Kidney (tissue), 14 donors: ENCODE results near the gene AGBL1. TPM values are rescaled to one million over a fixed set of nuclear protein-coding genes. Genes with fewer than 3 reads are reported as not detected.

Experiments used
- DNase-seq, 5 donors: peaks; one replicate each; pipeline ENCODE4 v3.0.0-alpha.2; 2013 to 2020
- FAIRE-seq: peaks from 2 replicates; lab custom pipeline; 2012; peaks lifted over from hg19 to GRCh38; lab: Jason Lieb, UNC
- H3K27ac ChIP-seq, 2 donors: one replicate each; pipeline ENCODE4 v1.7.0; 2013; ENCODE audit warnings: low read depth in 2 of 2, low read length in 2 of 2, inconsistent platforms in 1 of 2
- H3K27me3 ChIP-seq: one replicate; pipeline ENCODE4 v1.7.1; 2013; ENCODE audit warnings: low read length, inconsistent platforms; ENCODE audit not compliant: control insufficient read depth, insufficient read depth
- H3K36me3 ChIP-seq, 3 donors: one replicate each; pipeline versions ENCODE4 v1.7.0 to v1.7.1; 2013; ENCODE audit warnings: low read length in 3 of 3, control low read depth in 1 of 3, inconsistent platforms in 1 of 3; ENCODE audit not compliant: insufficient read depth in 3 of 3, control insufficient read depth in 2 of 3
- H3K4me1 ChIP-seq, 3 donors: one replicate each; pipeline versions ENCODE4 v1.7.0 to v1.7.1; 2013; ENCODE audit warnings: low read length in 3 of 3, inconsistent platforms in 1 of 3, low read depth in 1 of 3; ENCODE audit not compliant: control insufficient read depth in 2 of 3, insufficient read depth in 2 of 3
- H3K4me3 ChIP-seq, 3 donors: one replicate each; pipeline versions ENCODE4 v1.7.0 to v1.8.1; 2013; ENCODE audit warnings: low read length in 3 of 3, control low read depth in 1 of 3, inconsistent platforms in 1 of 3
- H3K9ac ChIP-seq, 3 donors: one replicate each; pipeline versions ENCODE4 v1.7.0 to v1.7.1; 2013; ENCODE audit warnings: low read length in 3 of 3, control low read depth in 1 of 3, inconsistent platforms in 1 of 3
- H3K9me3 ChIP-seq, 3 donors: one replicate each; pipeline versions ENCODE4 v1.7.0 to v1.7.1; 2013; ENCODE audit warnings: low read length in 3 of 3, control low read depth in 1 of 3, inconsistent platforms in 1 of 3; ENCODE audit not compliant: control insufficient read depth in 2 of 3, insufficient read depth in 1 of 3
- intact Hi-C: fragments of 100-400 bp; cut with DNase I; formaldehyde crosslinking; loops from one replicate; pipeline ENCODE4 v1.11.1; 2022
- polyA plus RNA-seq: library from polyadenylated mRNA; stranded (reverse); fragments of 350-450 nt; fragmentation: Illumina TruSeq; extraction: RNeasy Lipid Tissue Mini Kit (QIAGEN cat#74804); gene quantifications from one replicate; pipeline ENCODE4 v1.2.3, GENCODE V29; 2014; ENCODE audit warnings: low read depth, low replicate concordance; ENCODE audit not compliant: insufficient read depth
- total RNA-seq: library from RNA; stranded (reverse); fragmentation: NEBNext Ultra II Directional; extraction: Animal tissue kit (Norgen Biotek cat#: 25700); gene quantifications from one replicate; pipeline ENCODE4 v1.2.1, GENCODE V29; 2021
- TF ChIP-seq, protein P1 (sequence below): IDR thresholded peaks from 3 replicates; pipeline ENCODE4 v1.5.1; 2012; ENCODE audit warnings: mild to moderate bottlenecking, moderate library complexity, borderline replicate concordance; ENCODE audit not compliant: insufficient read depth; ENCODE audit errors: extremely low read depth
- donor health status: control.
- donor health status: control.
- donor health status: control.
- donor health status: control.
- donor health status: control.
- donor health status: DM: yes; HTN: yes; CAD: no.
- donor health status: Normal renal cell carcinoma (clear cell type).

AGBL1 gene
- total and polyA plus RNA-seq, 2 donors from 2014 or later = not detected

DNA sequence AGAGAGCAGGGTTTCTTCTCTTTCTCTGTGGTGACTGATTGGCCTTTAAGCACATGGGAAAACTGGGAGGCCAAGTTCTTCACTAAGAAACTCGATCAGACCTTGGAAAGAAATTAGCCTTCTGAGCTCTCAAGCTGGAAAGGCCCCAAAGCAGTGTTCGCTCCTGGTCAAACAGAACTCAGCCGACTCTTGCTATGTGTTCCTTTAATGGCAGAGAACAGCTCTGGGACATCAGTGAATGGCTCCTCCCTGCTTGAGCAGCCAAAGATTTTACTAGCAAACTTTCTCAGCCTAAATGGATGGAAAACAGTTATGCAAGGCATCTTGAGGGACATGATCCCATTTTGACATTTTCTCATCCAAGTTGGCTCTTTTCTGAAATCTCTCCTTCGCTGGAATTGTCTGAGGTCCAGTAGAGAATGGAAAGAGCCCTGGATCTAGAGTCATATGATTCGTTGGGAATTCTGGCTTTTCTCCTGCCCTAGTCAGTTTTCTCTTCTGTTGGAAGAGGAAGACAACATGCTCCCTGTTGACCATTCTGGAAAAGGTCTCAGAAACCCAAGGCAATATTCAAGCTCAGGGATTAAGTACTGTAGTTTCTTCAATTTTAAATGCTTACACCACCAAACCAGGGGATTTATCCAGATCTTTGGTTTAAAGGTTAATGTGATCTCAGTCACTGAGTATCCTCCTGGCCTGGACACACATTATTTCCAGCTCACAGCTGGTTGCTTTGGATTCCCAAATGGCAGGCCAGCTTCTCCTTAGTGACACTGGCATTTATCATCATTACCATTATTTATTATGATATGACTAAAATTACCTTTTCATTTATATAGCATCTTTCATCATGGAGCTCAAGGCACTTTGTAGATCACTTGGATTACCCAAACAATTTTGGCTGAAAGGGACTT is 319.6 kb downstream of the AGBL1 start:
- FAIRE-seq = no peak

DNA sequence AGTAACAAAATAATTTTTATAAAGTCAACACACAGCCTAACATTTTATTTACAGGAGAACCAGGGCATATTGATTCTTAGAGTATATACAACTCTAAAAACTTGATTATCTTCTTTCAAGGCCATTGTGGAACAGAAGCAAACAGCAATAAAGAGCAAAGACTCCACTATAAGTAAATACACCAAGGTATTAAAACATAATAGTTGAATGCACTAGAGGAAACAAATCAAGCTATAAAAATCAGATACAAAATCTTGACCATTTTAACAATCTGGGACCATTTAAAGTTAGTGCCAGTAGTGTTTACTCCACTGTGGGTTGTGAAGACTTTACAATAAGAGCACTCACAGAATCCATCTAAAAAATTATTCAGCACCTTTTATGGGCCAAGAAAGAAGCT is 323.6 kb downstream of the AGBL1 start:
- intact Hi-C loops = no loop called here
- FAIRE-seq (no peak), DNase-seq (no peak)

More for the DNA sequence above, 319.6 kb downstream of the AGBL1 start:
- Histone ChIP-seq H3K36me3 (no peaks in the 10 kb centered on the region), H3K27me3 (no peaks in the 10 kb centered on the region), H3K4me3 (no peak overlapping the region), H3K4me1 (no peaks in the 10 kb centered on the region), H3K9me3 (no peaks in the 10 kb centered on the region), H3K27ac (no peak overlapping the region), H3K9ac (no peak overlapping the region)
- TF ChIP-seq, protein P1, sequence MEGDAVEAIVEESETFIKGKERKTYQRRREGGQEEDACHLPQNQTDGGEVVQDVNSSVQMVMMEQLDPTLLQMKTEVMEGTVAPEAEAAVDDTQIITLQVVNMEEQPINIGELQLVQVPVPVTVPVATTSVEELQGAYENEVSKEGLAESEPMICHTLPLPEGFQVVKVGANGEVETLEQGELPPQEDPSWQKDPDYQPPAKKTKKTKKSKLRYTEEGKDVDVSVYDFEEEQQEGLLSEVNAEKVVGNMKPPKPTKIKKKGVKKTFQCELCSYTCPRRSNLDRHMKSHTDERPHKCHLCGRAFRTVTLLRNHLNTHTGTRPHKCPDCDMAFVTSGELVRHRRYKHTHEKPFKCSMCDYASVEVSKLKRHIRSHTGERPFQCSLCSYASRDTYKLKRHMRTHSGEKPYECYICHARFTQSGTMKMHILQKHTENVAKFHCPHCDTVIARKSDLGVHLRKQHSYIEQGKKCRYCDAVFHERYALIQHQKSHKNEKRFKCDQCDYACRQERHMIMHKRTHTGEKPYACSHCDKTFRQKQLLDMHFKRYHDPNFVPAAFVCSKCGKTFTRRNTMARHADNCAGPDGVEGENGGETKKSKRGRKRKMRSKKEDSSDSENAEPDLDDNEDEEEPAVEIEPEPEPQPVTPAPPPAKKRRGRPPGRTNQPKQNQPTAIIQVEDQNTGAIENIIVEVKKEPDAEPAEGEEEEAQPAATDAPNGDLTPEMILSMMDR = no peak
- intact Hi-C loops = no loop called here
- no peak for DNase-seq

DNA sequence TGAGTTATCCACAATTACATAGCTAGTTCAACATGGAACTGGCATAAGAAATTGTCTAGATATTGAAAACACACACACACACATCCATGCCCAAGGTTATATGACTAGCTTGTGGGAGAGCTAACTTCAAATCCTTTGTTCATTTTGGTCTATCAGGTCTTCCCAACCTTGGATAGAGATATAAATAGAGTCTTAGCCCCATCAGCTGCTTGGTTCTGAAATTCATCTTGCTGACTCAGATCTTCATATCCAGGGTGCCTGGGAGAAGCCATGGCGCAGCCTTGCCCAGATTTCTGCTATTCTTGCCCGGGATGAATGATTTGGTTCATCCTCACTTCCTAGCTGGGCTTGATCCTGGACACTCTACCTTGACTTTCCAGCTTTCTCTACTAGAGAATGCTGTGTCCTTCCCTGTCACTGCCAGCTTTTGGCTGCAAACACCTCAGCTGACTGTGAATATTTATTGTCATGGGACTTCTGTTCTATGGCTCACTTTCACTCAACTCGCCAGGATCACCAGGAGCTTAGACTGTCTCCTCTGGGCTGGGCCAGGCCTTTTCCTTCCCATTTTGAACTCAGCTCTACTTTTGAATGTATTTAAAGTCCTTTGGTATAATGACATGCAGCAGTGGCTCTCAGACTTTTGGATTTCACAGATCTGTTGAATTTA is 324.4 kb downstream of the AGBL1 start:
- no peak for FAIRE-seq
- H3K36me3 ChIP-seq = no peaks in the 10 kb centered on the region
- H3K27me3 ChIP-seq = no peaks in the 10 kb centered on the region
- no peak overlapping the region for H3K4me3 ChIP-seq
- H3K9me3 ChIP-seq = no peaks in the 10 kb centered on the region
- DNase-seq = no peak
- TF ChIP-seq, protein P1 = no peak
- H3K9ac ChIP-seq = no peak overlapping the region
- intact Hi-C loops = no loop called here
- H3K27ac ChIP-seq = no peak overlapping the region
- H3K4me1 ChIP-seq = no peaks in the 10 kb centered on the region

More for the DNA sequence above, 323.6 kb downstream of the AGBL1 start:
- no peak overlapping the region for H3K9ac ChIP-seq
- TF ChIP-seq, protein P1 = no peak
- no peak overlapping the region for H3K27ac ChIP-seq
- no peak overlapping the region for H3K4me3 ChIP-seq
- no peaks in the 10 kb centered on the region for H3K9me3 ChIP-seq
- no peaks in the 10 kb centered on the region for H3K36me3 ChIP-seq
- no peaks in the 10 kb centered on the region for H3K4me1 ChIP-seq
- H3K27me3 ChIP-seq = no peaks in the 10 kb centered on the region
